T follicular helper cell (primary cell): Measurements from ENCODE around the gene MICAL3.

Experiments
- DNase-seq: peaks from one replicate; pipeline ENCODE4 v3.0.0-alpha.2; 2020; ENCODE audit warnings: low read depth

The MICAL3 gene

DNA sequence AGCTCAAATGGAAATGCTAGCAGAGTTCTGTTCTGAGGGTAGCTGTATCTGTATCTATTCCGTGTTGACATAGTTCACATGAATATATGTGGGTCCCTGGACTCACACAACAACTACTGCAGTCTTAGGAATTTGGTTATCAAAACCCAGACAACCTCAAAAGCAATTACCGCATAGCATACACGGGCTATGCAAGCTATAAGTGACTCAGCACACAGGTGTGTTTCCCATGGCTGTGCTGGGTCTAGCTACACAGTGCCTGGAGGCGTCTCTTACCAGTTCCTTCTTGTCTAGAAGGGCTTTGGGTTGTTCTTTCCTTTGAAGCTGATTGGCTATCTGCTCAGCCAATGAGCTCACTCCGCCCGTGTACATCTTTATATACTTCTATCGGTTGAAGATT lies 151.9 kb downstream of the MICAL3 start:
- DNase-seq, result no peak

DNA sequence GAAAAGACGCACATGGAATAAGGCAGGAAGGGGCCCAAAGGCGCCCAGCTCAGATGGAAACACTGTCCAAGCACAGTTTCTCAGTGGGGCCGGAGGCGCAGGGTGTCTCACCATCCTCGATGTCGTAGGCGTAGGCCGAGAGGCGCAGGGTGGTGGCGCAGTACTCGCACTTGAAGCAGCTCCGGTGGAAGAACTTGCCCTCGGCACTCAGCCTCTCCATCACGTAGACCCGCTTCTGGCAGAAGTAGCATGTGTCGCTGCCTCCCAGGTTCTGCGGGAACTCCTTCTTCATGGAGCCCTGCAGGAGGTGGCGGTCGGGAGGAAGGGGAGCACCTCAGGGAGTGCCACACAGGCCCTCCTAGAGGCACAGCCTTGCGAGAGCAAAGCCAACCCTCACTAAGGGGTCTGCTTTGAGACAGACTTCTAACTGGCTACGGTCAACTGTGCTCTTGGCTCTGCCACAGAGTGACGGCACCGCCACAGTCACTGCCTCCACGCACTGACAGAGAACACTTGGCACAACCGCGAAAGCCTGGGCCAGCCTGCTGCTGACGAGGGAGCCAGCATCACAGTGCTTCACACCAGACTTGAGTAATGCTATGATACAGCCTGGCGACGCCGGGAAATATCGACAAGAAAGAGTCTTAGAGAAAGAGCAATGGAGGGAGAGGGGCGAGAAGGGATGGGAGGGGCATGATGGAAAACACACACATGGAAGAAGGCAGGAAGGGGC lies 152.5 kb downstream of the MICAL3 start:
- DNase-seq, result no peak

DNA sequence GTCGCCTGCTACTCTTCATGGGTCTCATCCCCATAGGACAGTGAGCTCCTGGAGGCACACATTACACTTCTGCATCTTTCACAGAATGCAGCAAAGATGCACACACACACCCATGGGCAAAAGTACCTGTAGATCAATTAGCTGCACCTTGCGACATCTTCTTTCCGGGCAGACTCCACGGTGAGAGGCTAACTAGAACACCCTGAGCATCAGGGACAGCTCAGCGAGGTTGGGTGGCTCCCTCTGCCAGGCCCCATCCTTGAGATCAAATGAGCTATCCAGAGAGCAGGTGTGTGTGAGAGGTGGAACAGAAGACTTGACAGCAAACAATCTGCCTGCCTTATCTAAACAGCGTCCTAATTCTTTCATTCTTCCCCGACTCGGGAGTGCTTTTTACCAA lies 154.0 kb downstream of the MICAL3 start:
- DNase-seq, result no peak

DNA sequence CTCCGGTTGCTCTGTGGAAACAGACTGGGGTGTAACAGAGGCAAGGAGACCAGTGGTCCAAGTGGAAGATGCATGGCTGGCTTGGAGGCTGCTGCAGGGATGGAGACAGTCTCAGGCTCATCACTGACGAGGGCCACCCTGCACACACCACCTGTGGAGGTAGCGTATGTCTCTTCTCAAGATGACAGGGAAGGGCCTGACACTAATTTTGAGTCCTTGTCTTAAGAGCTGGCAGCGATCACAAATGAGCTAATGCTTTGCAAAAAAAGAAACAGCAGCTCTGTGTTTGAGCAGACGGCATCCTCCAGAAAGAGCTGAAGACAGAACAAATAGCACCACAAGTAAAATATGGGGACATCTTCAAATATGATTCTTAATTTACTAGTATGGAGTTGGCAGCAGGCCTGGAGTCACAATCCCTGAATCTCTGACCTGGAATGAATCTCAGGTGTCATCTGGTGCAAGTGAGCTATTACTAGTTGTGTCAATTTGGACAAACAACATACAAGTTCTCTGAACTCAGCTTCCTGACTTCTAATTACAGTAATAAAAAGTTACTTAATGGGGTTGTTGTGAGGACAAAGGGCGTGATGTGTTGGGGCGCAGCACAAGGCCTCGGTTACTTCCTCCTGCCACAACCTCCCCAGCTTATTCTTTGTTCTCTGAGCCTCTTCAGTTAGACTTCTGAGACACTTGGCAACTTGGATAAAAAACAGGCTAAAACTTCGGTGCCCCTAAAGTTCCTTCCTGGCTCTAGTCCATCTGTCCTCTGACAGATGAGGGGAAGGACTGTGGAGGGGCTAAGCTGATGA lies 154.9 kb downstream of the MICAL3 start:
- no peak for DNase-seq

DNA sequence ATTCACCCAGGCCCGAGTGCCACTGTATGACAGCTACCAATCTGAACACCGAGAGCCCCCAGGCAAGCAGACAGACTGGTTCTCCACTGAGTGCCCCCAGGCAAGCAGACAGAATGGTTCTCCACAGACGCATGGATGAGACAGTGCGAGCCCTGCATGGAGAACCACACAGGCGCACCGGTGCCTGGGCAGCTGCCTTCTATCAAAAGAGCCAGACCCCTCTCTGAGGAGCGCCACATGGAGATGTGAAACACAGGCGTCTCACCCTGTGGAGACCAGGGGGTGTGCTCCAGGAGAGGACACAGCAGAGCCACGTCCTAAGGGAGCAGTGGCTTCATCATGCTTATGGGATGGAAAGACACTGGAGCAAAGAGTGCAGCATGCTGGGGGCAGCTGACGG lies 155.6 kb downstream of the MICAL3 start:
- DNase-seq, result no peak

DNA sequence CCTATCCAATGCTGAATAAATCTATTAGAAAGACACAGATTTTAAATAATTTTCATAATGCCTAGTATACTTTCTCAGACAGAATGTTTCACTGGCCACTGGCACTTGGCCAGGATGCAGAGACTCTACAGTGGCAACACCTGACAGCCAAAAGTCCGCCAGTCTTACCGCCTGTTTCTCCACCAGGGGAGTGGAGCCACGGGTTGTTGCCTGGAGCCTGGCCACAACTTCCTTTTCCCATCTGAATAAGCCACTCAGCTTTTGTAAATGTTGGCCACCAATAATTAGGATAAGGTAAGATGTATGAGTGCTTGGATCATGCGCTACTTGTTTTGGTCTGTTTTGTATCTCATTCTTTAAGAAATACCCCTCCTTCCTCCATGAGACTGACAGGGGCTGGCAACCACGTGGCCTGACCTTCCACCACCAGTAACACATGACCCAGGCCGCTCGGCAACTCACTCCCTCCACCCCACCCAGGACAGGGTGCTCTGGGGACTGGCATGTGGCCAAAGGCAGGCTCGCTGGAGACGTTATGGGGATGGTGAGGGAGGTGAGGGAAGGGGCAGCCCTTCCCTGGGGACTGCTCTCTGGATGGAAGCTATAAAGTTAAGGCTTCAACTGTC lies 157.1 kb downstream of the MICAL3 start:
- no peak for DNase-seq

DNA sequence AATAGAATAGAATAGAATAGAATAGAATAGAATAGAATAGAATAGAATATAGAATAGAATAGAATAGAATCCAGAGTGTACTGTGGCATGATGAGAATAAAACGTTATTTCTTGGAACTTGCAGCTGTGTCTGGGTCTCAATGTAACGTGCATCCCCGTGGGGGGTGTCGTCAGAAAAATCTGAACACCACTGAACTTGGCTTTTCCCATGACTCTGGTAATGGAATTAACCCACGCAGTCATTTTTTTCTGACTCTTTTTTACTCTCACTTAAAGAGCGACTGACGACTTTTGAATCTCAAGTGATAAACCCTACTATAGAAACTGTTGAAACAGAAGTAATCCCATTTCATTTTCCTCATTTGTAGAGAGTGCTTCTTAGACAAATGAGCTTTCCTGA lies 157.7 kb downstream of the MICAL3 start:
- no peak for DNase-seq

DNA sequence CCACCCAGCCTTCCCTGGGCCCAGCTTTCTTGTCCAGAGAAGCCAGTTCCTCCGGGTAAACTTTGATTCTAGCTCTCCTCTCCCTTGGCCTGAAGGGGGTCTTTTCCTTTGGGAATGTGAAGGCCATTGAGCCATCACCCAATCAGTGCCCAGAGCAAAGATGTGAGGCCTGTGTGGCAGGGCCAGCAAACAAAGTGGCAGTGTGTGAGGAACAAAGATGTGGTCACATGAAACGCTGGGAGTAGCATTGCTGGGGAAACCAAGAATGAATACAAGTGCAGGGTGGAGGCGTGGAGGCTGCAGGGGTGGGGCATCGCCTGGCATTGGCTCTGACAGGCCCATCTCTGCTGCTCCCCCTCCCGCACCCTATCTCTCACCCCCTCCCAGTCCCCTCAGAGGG lies 158.2 kb downstream of the MICAL3 start:
- no peak for DNase-seq

DNA sequence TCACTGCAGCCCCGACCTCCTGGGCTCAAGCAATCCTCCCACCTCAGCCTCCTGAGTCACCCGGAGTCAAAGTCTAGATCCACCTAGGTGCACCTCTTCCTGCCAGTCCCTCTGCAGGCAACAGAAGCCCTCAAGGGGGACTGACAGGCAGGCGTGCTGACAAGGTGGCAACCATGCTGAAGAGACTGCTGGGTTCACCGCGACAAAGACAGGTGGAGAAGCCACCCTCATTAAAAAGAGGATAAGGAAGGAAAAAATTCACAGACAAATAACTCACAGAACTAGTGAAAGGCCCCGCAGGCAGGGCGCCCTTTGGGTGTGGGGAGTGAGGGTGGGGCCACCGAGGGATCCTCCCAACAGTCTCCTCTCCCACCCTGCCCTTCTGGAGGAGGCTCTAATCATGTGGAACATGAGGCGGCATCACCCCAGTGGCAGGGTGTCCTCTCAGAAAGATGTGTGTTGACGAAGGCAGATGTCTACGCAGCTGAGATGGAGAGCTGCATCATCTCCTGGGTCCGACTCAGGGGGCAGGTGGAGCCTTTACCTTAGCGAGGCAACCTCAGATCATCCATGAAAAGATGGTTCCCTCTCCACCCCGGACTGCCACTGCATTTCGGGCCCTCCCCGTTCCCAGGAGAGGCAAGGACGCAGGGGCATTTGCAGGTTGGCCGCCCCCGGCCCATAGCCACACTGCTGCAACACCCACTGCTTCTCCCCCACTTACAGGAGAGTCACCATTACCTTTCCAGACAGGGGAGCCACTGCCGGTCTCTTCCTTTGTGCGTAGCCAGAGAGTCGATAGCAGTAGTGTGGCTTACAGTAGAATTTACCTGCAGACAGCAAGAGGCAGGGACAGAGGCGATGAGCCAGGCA lies 158.9 kb downstream of the MICAL3 start:
- DNase-seq, result no peak

DNA sequence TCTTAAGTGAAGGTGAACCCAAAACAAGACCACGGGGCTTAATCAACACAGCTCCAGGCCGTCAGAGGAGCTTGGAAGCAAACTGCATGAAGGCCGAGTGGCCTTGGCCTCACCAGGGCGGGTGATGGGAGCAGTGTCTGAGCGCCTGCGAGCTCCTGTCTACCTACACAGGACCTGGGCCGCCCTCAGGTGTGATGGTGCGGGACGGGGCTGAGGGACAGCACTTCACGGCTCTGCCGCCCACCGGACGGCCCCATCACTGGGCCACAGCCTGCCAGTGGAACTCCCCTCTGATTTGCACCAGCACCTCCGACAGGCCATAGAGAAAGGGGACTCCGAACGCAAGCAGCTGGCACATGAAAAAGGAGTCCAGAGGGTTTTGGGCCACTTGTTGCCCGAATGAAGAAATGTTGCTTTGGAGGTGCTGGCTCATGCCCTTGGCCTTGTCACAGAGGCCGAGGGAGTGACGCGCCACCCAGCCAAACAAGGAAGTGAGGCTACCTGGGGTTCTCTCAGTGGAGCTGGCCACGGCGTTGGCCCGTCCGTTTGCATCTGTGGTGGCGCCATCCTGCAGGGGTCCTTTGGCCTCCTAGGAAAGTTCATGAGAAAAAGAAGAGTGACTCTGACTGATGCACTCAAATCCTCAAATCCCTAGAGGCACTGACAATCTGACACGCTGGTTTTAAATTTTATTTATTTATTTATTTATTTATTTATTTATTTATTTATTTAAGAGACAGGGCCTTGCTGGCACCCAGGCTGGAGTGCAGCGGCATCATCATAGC lies 159.8 kb downstream of the MICAL3 start:
- no peak for DNase-seq

DNA sequence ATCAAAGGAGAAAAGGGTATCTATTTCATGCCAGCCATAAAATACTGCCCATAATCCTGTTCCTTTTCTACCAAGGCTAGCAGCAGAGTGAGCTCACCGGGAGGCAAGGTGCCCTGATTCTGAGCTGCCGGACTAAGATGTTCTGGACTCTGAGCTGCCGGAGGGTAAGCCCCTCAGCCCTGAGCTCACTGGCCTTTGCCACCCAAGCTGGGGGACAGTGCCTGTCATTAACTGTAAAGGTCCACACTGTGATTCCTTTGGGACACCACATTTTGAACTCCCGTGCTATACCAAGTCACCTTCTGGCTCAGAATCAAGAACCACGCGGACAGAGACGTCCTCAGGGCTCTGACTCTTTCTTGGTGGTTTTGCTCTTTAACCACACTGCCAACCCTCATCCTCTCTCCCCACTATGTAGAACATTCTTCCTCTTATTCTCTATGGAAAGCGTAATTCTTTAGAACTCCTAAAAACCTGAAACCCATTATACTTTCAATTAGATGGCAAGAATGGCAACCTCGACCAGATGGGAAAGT lies 161.6 kb downstream of the MICAL3 start:
- DNase-seq, result no peak

DNA sequence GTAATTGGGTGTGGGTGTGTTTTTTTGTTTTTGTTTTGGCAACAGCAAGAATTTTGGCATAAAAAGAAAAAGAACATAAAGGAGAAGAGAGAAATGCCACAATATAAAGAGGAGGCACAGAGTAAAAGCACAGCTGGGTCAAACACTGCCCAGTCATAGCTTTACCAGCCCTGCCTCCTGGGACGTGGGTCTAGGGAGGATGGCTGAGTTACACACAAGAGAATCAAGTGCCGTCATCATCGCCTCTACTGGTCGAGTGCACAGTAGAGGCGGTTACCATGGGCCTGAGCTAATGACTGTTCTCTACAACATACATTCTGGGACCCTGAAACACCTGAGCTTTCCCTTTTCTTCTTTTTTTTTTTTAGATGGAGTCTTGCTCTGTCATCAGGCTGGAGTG lies 162.5 kb downstream of the MICAL3 start:
- DNase-seq, result no peak

DNA sequence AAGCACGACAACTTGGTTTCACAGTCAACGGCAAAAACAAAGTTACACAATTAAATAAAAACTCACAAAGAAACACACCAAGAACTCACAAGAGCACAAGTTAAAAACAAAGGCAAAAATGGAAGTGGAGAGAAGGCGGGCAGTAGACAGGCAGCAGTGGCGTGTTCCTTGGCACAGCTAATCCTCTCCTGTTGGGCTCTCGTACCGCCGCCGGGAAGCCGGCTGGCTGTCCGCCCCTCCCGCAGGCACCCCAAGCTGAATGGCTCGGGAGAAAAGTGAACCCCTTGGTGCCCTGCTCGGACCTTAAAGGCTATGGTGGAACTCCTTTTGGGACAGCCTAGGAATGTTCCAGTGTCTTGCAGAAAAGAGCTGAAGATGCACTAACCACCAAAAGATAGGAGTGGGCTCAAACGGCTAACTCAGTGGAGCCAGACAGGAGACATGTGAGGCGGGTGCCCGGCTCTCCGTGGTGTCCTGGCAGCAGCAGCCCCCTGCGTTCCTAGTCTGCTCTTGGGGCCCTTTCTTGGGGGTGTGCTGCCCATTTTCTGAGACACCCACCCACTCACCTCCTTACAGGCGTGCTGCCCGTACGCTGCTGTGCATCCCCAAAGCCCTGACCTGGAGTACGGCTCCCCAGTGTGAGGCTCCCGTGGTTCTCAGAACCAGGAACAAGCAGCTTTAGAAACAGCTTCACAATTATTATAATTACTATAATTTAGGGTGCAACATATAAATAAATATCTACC lies 164.0 kb downstream of the MICAL3 start:
- no peak for DNase-seq

DNA sequence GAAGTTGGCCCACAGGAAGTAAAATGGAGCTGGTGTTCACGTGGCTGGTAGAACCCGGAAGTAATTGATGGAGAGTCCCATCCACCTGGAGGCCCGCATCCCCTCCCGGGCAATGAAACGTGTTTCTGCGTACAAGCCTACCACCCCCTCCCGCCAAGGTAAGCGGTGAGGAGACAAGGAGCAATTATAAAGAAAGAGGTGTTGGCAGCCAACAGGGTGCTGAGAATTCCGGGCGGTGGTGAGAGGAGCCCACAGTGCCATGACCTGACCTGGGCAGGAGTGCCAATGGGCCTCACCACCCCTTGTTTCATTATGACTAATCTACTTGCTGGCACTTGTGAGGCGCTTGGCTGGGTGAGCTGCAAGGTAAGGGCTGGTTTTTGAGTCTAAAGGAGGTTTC lies 166.3 kb downstream of the MICAL3 start:
- no peak for DNase-seq

DNA sequence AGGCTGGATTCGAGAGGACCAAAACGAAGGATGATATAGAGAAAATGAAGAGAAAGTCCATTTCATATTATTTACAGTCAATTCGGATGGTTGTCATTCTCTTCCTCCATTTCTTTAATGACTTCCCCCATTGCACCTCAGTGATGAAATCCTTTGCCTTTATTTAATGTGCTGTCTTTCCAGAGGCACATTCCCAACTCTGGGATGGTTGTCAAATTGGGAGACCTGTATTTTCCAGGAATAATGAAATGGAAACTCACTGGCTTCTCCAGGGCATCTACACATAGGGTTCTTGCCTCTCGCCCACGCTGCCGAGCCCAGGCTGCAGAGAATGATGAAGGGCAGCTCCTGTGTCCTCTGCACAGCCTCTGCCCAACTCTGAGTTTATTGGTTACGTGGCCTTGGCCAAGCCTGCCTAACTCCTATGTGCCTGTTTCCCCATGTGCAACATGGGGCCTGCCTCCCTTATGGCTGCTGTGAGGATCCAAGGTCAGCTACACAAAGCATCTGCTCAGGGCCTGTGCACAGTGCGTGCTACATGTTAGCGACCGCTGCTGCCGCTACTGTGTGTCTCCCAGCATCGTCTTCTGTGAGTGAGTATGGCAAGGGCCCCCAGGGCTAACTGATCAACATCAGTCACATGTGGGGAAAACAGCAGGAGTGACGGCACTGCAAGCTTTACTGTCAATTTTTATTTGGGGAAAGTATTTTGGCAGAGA lies 168.6 kb downstream of the MICAL3 start:
- DNase-seq, result no peak

DNA sequence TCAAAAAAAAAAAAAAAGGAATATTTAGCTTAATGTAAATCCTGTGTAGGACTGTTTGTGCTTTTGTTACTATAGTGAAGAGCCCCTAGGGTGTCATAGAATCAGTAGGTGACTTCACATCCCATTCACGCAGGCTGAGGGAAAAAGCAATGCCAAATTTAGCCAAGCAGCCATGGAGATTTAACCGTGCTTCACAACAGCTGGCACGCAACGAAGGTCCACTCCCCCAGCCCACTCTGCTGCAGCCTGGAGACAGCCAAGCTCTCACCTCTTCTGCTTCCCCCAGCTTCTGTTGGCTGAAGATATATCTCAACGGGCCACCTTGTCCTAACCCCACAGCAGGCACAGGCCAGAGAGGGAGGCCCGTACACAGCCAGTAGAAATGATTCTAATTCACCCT lies 171.3 kb downstream of the MICAL3 start:
- no peak for DNase-seq

DNA sequence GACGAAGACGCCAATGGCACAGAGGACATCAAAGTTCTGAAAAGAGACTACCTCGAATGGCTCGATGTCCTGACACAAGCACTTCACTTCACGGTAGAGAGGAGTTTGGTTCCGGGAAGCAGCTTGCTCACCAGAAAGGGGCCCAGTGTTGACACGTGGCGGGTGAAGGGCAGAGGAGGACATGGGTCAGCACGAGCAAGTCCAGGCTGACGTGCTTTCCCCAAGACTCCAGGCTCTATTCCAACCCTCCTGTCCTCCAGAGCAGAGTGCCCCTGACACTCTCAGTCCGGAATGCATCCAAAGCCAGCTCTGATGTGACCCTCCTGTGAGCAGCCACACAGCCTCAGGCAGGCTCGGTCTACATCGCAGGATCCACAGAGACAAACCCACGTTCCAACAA lies 172.6 kb downstream of the MICAL3 start:
- DNase-seq, result no peak

DNA sequence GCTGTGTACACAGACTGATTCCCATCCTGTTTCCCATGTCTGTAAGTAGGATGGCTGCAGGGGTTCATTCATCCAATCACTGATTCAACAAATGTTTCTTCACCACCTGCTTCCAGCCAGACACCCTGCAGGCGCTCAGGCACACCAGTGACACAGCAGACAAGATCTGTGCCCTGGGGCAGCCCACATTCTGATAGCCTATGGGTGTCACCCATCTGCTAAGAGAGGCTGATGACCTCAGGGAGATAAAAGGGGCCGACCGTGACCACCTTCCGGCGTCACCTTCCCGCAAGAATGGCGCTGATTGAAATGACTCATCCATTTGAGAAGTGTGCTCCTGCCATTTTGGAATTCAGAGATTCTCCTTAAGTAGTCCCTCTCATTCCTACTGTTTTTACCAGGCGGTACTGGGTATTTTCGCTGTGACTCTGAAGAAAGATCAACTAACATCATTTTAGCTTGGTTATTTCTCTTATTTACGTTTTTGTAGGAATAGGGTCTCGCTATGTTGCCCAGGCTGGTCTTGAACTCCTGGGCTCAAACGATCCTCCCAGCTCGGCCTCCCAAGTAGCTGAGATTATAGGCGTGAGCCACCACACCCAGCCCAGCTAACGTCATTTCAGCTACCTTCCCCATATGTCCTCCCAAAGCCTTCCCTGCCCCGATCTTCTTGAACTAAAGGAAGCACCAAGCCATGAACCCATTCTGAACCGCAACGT lies 176.8 kb downstream of the MICAL3 start:
- DNase-seq, result no peak
